H9 (cell line): ENCODE measurements around the gene LRCH1. TPM values are rescaled to one million over a fixed set of nuclear protein-coding genes. Genes with fewer than 3 reads are reported as not detected.

ENCODE experiments used
- DNase-seq: peaks from one replicate; pipeline ENCODE4 v3.0.0-alpha.2; 2017
- H2AFZ ChIP-seq: one replicate; pipeline ENCODE4 v1.6.1; 2013; ENCODE audit warnings: mild to moderate bottlenecking, low read length, control low read depth, moderate library complexity
- H2AK5ac ChIP-seq: 2 replicates; pipeline ENCODE4 v1.6.1; 2013; ENCODE audit warnings: low read length, control low read depth, mixed read lengths; ENCODE audit not compliant: insufficient read length
- H2BK120ac ChIP-seq: one replicate; pipeline ENCODE4 v1.6.1; 2013; ENCODE audit warnings: low read depth, mild to moderate bottlenecking, low read length, control low read depth, inconsistent platforms; ENCODE audit not compliant: poor library complexity, severe bottlenecking
- H2BK12ac ChIP-seq: 2 replicates; pipeline ENCODE4 v1.6.1; 2013; ENCODE audit warnings: low read length, control low read depth, mixed read lengths, low read depth; ENCODE audit not compliant: insufficient read length
- H2BK15ac ChIP-seq: 2 replicates; pipeline ENCODE4 v1.6.1; 2013; ENCODE audit warnings: low read depth, low read length, control low read depth
- H2BK20ac ChIP-seq: one replicate; pipeline ENCODE4 v1.6.1; 2013; ENCODE audit warnings: low read depth, mild to moderate bottlenecking, low read length, control low read depth, inconsistent platforms; ENCODE audit not compliant: poor library complexity, severe bottlenecking
- H2BK5ac ChIP-seq: 2 replicates; pipeline ENCODE4 v1.6.1; 2013; ENCODE audit warnings: low read length, control low read depth, mixed read lengths; ENCODE audit not compliant: insufficient read length
- H3K14ac ChIP-seq: 2 replicates; pipeline ENCODE4 v1.6.1; 2013; ENCODE audit warnings: low read length, control low read depth; ENCODE audit not compliant: insufficient read depth
- H3K18ac ChIP-seq: 2 replicates; pipeline ENCODE4 v1.6.1; 2013; ENCODE audit warnings: low read depth, mild to moderate bottlenecking, mixed read lengths, low read length, control low read depth; ENCODE audit not compliant: insufficient read length
- H3K23ac ChIP-seq: 2 replicates; pipeline ENCODE4 v1.6.1; 2013; ENCODE audit warnings: low read length, control low read depth, mixed read lengths, low read depth; ENCODE audit not compliant: insufficient read length
- H3K23me2 ChIP-seq: 2 replicates; pipeline ENCODE4 v1.6.1; 2013; ENCODE audit warnings: low read depth, mild to moderate bottlenecking, mixed read lengths, low read length, control low read depth; ENCODE audit not compliant: insufficient read length, poor library complexity, severe bottlenecking
- H3K27ac ChIP-seq: 2 replicates; pipeline ENCODE4 v1.5.1; 2013; ENCODE audit warnings: low read length, control low read depth, mixed read lengths, low read depth; ENCODE audit not compliant: insufficient read length
- H3K27me3 ChIP-seq: 2 replicates; pipeline ENCODE4 v1.6.1; 2013; ENCODE audit warnings: low read length, control low read depth, inconsistent platforms; ENCODE audit not compliant: insufficient read depth
- H3K4ac ChIP-seq: 2 replicates; pipeline ENCODE4 v1.6.1; 2013; ENCODE audit warnings: low read depth, mild to moderate bottlenecking, control low read depth, inconsistent platforms, low read length, moderate library complexity
- H3K4me1 ChIP-seq: 2 replicates; pipeline ENCODE4 v1.6.1; 2013; ENCODE audit warnings: low read length, control low read depth, inconsistent platforms; ENCODE audit not compliant: insufficient read depth
- H3K4me2 ChIP-seq: 2 replicates; pipeline ENCODE4 v1.6.1; 2013; ENCODE audit warnings: low read length, control low read depth, mixed read lengths; ENCODE audit not compliant: insufficient read length, insufficient read depth
- H3K56ac ChIP-seq: 2 replicates; pipeline ENCODE4 v1.6.1; 2013; ENCODE audit warnings: low read depth, mild to moderate bottlenecking, mixed read lengths, low read length, control low read depth; ENCODE audit not compliant: insufficient read length
- H3K79me1 ChIP-seq: 2 replicates; pipeline ENCODE4 v1.6.1; 2013; ENCODE audit warnings: low read depth, mild to moderate bottlenecking, moderate library complexity, low read length, control low read depth, inconsistent platforms; ENCODE audit not compliant: insufficient read depth, poor library complexity, severe bottlenecking
- H3K79me2 ChIP-seq: 2 replicates; pipeline ENCODE4 v1.6.1; 2013; ENCODE audit warnings: low read length, control low read depth, inconsistent platforms; ENCODE audit not compliant: insufficient read depth
- H3K9ac ChIP-seq: 2 replicates; pipeline ENCODE4 v1.6.1; 2013; ENCODE audit warnings: low read length, control low read depth, mixed read lengths; ENCODE audit not compliant: insufficient read length; ENCODE audit errors: extremely low read depth
- H3K9me3 ChIP-seq: one replicate; pipeline ENCODE4 v1.6.1; 2013; ENCODE audit warnings: low read depth, low read length, inconsistent platforms; ENCODE audit not compliant: control insufficient read depth
- H3T11ph ChIP-seq: one replicate; pipeline ENCODE4 v1.6.1; 2013; ENCODE audit warnings: mild to moderate bottlenecking, low read length, control low read depth, inconsistent platforms
- H4K20me1 ChIP-seq: one replicate; pipeline ENCODE4 v1.6.1; 2013; ENCODE audit not compliant: control insufficient read depth, insufficient read length, insufficient read depth
- H4K5ac ChIP-seq: 2 replicates; pipeline ENCODE4 v1.6.1; 2013; ENCODE audit warnings: low read depth, mild to moderate bottlenecking, mixed read lengths, low read length, control low read depth; ENCODE audit not compliant: insufficient read length
- H4K8ac ChIP-seq: replicated peaks from 2 replicates; pipeline ENCODE4 v1.6.1; 2013; ENCODE audit warnings: low read length, control low read depth, mixed read lengths, low read depth; ENCODE audit not compliant: insufficient read length
- H4K91ac ChIP-seq: 2 replicates; pipeline ENCODE4 v1.6.1; 2013; ENCODE audit warnings: low read depth, mild to moderate bottlenecking, moderate library complexity, mixed read lengths, low read length, control low read depth; ENCODE audit not compliant: insufficient read length
- H3K27ac Mint-ChIP-seq, 3 experiments: 2 replicates in 2 of 3; 3 replicates in 1 of 3; pipeline ENCODE4 v1.8.0; 2020 to 2021; ENCODE audit warnings: mixed read lengths in 3 of 3, mild to moderate bottlenecking in 1 of 3, moderate library complexity in 1 of 3
- H3K27me3 Mint-ChIP-seq: 2 replicates; pipeline ENCODE4 v1.8.0; 2021; ENCODE audit warnings: low read depth, mild to moderate bottlenecking, moderate library complexity, mixed read lengths
- H3K36me3 Mint-ChIP-seq, 3 experiments: 2 replicates in 2 of 3; 3 replicates in 1 of 3; pipeline ENCODE4 v1.8.0; 2020 to 2021; ENCODE audit warnings: low read depth in 3 of 3, mixed read lengths in 3 of 3; ENCODE audit not compliant: insufficient read depth in 1 of 3
- H3K4me1 Mint-ChIP-seq, 2 experiments: 2 replicates each; pipeline ENCODE4 v1.8.0; 2020; ENCODE audit warnings: mixed read lengths in 2 of 2
- H3K4me3 Mint-ChIP-seq, 2 experiments: 2 replicates in 1 of 2; 3 replicates in 1 of 2; pipeline ENCODE4 v1.8.0; 2020 to 2021; ENCODE audit warnings: mild to moderate bottlenecking in 2 of 2, mixed read lengths in 2 of 2, moderate library complexity in 1 of 2
- H3K9me3 Mint-ChIP-seq, 2 experiments: 2 replicates in 1 of 2; 3 replicates in 1 of 2; pipeline ENCODE4 v1.8.0; 2020; ENCODE audit warnings: mild to moderate bottlenecking in 2 of 2, mixed read lengths in 2 of 2, moderate library complexity in 1 of 2
- WGBS: extraction: QIAGEN DNeasy Blood & Tissue Kit; methylation state at CpG from one replicate; pipeline ENCODE4 v1.1.7; 2013; ENCODE audit warnings: missing lambda C conversion rate, low lambda C conversion rate, mixed read lengths; ENCODE audit not compliant: insufficient read length; ENCODE audit errors: extremely low coverage; 5-methylcytosine and 5-hydroxymethylcytosine counted together
- total RNA-seq: library from RNA; stranded (reverse); gene quantifications from 2 replicates; pipeline ENCODE4 v1.2.1, GENCODE V29; 2021
- TF ChIP-seq, protein P1 (sequence below): fragments of 200-600 bp; sonication (generic); conservative IDR thresholded peaks from 3 replicates; pipeline ENCODE4 v1.8.0; 2021; ENCODE audit warnings: antibody characterized with exemption, mild to moderate bottlenecking

Gene LRCH1
- total RNA-seq, 1 experiment from 2014 or later, result 8.0 TPM

- Histone ChIP-seq H3K56ac (no peak overlapping the region), H2BK5ac (no peak overlapping the region), H4K8ac (no peak overlapping the region), H2BK15ac (no peak overlapping the region), H3K27ac (no peak overlapping the region), H2BK20ac (no peak overlapping the region), H4K91ac (no peak overlapping the region), H2AK5ac (no peak overlapping the region), H3K79me2 (peaks cover 2% of the 10 kb centered on the region; the same call in 1 of the 2 replicates), H3K79me1 (no peaks in the 10 kb centered on the region), H3K4me2 (no peak overlapping the region), H3K18ac (no peak overlapping the region), H4K20me1 (no peaks in the 10 kb centered on the region), H3K23me2 (no peaks in the 10 kb centered on the region), H3T11ph (no peak overlapping the region), H3K27me3 (no peaks in the 10 kb centered on the region), H2BK120ac (no peak overlapping the region), H3K9ac (no peak overlapping the region), H2AFZ (no peak overlapping the region), H3K4me1 (no peaks in the 10 kb centered on the region), H3K14ac (no peak overlapping the region), H2BK12ac (no peak overlapping the region), H3K9me3 (no peaks in the 10 kb centered on the region), H4K5ac (no peak overlapping the region), H3K23ac (no peak overlapping the region), H3K4ac (no peak overlapping the region)
- TF ChIP-seq, protein P1, sequence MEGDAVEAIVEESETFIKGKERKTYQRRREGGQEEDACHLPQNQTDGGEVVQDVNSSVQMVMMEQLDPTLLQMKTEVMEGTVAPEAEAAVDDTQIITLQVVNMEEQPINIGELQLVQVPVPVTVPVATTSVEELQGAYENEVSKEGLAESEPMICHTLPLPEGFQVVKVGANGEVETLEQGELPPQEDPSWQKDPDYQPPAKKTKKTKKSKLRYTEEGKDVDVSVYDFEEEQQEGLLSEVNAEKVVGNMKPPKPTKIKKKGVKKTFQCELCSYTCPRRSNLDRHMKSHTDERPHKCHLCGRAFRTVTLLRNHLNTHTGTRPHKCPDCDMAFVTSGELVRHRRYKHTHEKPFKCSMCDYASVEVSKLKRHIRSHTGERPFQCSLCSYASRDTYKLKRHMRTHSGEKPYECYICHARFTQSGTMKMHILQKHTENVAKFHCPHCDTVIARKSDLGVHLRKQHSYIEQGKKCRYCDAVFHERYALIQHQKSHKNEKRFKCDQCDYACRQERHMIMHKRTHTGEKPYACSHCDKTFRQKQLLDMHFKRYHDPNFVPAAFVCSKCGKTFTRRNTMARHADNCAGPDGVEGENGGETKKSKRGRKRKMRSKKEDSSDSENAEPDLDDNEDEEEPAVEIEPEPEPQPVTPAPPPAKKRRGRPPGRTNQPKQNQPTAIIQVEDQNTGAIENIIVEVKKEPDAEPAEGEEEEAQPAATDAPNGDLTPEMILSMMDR, result no peak
- peaks cover 9 to 15% of the 10 kb centered on the region in 2 experiments for H3K4me1 Mint-ChIP-seq
- H3K9me3 Mint-ChIP-seq, result no peaks in the 10 kb centered on the region
- no peak for DNase-seq
- H3K27me3 Mint-ChIP-seq, result no peaks in the 10 kb centered on the region
- no peak overlapping the region for H3K4me3 Mint-ChIP-seq
- no peaks in the 10 kb centered on the region for H3K36me3 Mint-ChIP-seq
- WGBS, result no CpG with 5 or more reads among the region's 4 CpGs
- no peak overlapping the region for H3K27ac Mint-ChIP-seq
Measured at GRCh38 chr13:46570273-46570672, 17.3 kb downstream of the LRCH1 start.
